ENCODE measurements around the gene PIH1D2.
A peak's percentile ranks its signal among the peaks of the same experiment; 100 is the strongest.
"Not testable (repeated sequence)": the region's sequence is repeated elsewhere in the genome, so short reads cannot be mapped to it uniquely, and the experiment has no call there.

PIH1D2 gene

DNA sequence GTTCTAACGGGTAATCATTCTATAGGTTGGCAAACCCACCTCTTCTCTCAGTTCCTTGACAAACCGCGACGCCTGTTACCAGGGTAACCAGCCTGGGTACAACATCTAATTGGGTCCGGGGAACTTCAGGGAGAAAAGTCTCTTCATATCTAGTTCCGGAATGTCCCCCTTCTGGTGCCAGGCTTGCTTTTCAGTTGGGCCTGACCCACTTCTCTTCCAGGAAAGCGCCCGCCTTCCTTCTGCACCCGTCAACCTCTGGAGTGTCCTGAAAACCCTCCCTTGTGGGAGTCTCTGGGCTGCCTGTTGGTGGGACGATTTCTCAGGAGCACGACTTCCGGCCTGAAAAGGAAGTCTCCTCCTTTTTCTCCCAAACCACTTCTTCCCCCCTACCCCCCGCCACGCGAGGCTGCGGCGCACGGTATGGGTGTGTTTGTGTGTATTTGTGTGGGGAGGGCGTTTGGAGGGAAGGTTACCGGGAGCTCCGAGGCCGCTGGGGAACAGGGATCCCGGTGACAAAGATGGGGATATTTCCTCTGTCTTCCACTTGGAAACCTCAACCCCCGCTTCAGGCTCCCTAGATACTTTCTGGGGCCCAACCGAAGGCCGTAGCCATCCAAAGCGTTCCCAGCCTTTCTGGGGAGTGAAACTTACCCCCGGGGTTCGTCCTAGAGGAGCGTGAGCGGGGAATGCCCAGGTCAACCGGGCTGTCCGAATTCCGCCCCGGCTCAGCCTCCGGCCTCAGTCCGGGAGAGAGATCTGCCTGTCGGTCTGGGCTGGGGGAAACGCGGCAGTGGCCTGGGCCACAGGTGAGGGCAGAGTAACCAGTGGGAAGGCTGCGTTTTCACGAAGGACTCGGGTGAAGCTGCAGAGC, at the start of gene PIH1D2, which contains the start of gene NKAPD1:
PIH1D2 (minus strand) TSS at position 77 of the 871 bp plus-strand sequence. CDS start 843 bp downstream, outside the sequence.
NKAPD1 (plus strand) TSS at position 359 of the 871 bp plus-strand sequence. CDS start 1,276 bp downstream, outside the sequence.
- peak; percentile 93 for DNase-seq

GRCh38 chr11:112123129-112123528, 49.3 kb upstream of the PIH1D2 start:
- no peak for DNase-seq

DNA sequence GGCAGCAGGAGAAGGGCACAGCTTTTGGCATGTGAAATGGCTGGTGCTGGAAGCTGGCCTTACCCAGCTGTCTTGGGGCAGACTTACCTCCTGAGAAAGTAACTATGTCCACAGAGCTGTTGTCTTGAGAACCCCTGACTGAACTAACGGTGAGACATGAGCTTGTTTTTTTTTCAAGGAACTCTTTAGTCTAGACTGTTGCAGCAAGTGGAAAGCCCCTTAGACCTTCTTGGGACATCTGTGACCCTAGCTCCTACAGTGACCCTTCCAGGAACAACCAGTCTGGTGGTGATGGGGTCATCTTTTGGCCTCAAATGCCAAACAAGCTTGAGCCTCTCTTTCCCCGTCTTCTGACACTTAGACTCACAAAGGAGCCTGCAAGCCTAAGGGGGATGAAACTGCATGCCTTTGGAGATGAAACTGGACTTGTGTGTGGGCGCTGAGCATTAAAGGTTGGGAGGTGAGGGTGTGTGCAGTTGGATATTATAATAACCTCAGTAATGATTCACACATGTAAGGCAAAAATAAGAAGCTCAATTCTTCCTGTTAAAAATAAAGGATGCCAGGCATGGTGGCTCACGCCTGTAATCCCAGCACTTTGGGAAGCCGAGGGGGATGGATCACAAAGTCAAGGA, 48.3 kb upstream of the PIH1D2 start:
- no peak for DNase-seq

DNA sequence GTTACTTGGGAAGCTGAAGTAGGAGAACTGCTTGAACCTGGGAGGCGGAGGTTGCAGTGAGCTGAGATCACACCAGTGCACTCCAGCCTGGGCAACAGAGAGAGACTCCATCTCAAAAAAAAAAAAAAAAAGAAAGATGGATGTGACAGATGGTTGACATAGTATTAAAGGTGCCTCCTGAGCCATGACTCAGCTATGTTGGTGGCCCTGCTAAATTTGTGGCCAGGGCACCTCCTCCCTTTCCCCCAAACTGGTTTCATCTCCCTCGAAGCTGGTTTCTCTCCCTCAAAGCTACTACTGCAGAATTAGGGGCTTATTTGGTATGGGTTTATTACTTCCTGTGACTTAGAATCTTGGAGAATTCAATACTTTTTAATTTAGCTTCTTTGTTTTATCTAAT, 44.4 kb upstream of the PIH1D2 start:
- DNase-seq = no peak

DNA sequence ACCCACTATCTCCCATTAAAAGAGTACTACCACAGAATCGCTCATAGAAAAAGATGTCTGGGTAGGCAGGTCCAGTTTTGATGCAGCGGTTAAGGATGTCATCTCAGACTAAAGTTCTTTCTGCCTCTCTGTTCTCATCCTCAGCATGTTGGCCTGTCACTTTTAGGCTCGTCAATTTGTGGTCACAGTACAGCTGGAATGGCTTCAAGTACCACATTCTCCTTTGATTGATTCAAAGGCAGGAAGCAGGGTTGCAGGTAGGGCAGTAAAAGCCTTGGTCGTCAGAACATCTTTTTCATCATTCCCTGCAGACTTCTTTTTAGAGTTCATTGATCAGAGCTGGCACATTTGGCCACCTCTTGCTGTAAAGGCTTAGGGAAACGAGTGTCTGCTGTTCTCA, 41.6 kb upstream of the PIH1D2 start:
- DNase-seq = no peak

DNA sequence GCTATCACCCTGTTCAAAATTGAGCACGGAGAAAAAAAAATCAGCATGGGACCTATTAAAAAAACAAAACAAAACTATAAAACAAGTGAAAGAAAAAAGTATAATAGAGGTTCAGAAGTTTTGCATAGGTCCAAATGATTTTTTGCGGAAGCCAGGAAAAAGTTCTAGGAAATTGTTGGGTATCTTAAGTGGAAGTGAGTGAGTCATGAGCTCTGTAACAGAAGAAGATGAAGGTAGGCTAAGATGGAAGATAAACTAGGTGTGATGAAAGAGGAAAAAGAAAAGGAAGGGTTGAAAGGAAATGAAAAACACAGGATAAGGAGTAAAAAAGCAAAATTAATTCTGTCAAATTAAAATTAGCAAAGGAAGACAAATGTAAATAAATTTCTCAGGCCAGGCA, 40.6 kb upstream of the PIH1D2 start:
- DNase-seq = no peak

DNA sequence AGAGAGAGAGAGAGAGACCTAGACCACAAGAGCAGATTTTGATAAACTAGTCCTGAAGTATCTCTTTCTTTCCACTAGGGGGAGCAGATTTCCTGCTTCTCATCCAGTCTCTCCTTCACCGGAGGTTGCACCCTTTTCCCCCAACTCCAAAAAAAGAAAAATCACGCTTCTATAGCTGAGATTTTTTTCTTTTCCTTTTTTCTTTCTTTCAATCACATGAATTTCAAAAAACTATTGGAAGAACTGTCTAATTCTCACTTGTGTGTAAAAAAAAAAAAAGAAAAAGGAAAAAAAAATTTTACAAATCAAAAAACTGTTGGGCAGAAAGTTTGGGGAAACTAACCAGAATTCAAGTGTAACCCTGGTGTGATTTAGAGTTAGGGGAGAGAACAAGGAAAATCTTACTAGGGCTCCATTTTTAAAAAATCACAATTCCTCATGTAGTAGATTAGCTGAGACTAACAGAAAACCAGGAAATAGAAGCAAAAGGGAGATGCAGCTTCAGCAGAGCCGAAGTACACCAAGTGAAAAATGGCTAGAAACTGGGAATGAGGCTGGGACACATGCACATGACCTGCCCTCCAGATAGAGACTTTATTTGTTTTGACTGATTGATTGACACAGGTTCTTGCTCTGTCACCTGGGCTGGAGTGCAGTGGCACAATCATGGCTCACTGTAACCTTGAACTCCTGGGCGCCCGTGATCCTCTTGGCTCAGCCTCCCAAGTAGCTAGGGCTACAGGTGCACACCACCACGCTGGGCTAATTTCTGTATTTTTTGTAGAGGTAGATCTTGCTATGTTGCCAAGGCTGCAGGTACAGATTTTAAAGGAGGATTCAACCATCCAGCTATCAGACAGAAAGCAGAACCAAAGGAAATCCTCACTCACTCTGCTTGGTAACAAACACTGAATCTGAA, 40.0 kb upstream of the PIH1D2 start:
- peak; percentile 40 for DNase-seq

- no peak for DNase-seq
These were observed 32.3 kb upstream of the PIH1D2 start for GRCh38 chr11:112106070-112106469.

DNA sequence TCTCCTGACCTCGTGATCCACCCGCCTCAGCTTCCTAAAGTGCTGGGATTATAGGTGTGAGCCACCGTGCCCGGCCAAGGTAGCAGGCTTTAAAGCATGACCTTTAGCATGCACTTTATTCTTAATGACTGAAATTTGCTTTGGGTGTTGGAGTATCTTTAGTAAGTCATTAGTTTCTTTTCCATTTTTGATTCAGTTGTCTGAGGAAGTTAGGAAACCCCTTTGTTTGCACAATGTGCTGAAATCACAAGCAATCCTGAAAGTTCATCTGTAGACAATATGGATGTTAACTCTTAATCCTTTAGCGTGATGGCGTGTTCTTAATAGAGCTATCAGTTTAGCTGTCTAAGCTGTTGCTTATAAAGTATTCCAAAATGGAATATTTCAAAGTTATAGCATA, 29.6 kb upstream of the PIH1D2 start:
- no peak for DNase-seq

DNA sequence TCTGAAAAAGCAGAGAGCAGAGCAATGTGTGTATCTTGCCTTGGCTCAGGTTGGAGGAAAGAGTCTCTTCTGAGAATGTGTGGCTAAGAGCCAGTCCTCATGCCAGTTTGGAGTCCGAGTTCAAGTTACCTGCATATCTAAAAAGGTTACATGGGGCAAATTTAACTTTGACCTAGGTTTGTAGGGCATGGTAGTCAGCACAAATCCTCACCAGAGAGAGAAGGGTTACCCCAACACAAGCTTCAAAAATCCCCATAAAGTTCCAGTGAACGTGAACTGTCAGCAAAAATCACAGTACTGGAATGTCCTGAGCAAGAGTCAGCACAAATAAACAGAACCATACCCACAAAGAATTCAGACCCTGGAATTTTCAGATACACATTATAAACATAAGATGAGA, 26.6 kb upstream of the PIH1D2 start:
- DNase-seq = no peak

DNA sequence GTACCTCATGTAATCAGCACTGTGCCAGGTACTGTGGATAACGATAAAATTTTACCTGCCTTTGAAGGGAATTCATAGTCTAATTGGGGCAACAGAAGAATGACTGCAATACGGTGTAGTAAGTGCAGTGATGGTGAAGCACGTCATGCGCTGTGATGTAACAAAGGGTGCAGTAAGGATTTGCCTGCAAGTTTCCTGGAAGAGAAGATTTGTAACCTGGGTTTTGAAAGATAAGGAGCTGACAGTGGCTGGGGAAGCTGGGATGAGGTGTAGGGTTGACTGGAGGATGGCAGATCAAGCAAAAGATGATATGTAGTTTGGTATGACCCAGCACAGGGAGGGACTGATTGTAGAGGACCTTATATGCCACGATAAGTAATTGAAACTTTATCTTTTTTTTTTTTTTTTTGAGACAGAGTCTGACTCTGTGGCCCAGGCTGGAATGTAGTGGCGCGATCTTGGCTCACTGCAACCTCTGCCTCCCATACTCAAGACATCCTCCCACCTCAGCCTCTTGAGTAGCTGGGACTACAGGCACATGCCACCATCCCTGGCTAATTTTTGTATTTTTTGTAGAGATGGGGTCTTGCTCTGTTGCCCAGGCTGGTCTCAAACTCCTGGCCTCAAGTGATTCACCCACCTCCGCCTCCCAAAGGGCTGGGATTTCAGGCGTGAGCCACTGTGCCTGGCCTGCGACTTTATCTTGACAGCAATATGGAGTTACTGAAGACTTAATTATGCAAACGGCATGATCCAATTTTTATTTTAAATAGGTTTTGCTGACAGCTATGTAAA, 24.1 kb upstream of the PIH1D2 start:
- no peak for DNase-seq

DNA sequence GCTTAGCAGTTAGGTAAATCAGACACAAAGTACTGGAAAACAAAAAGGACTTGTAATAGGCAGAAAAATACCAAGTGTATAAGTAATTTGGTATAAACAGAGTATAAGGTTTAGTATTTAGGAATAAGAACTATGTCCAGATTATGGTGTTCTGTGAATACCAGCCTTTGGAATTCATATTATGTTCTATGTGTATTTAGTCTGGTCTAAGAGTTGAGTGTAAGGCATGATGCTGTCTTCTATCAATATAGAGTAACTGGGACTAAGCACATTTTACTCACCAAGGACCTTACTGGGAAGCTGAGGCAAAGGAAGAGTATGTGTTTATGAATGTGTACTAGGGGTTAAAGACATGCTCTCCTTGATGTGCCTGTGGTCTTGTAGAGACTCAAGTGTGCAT, 22.4 kb upstream of the PIH1D2 start:
- DNase-seq = no peak

- DNase-seq = not testable (repeated sequence)
These were observed 21.5 kb upstream of the PIH1D2 start for GRCh38 chr11:112095302-112095701.

DNA sequence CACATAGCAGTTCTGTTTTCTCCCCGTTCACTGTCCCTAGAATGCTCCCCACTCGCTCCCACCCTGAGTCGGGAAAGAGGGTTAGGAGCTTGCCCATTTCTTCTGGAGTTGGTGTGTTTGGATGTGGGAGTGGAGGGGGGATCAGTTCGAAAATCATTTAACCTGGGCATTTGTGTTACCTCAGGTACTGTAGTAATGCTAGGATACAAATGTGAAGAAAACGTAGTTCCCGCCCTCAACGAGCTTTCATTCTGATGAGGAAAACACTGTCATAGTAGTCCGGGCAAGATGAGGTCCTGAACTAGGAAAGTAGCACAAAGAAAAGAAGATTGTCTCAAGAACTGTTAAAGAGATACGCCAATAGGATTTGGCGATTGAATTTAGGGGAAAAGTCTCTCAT, 13.4 kb upstream of the PIH1D2 start:
- no peak for DNase-seq

DNA sequence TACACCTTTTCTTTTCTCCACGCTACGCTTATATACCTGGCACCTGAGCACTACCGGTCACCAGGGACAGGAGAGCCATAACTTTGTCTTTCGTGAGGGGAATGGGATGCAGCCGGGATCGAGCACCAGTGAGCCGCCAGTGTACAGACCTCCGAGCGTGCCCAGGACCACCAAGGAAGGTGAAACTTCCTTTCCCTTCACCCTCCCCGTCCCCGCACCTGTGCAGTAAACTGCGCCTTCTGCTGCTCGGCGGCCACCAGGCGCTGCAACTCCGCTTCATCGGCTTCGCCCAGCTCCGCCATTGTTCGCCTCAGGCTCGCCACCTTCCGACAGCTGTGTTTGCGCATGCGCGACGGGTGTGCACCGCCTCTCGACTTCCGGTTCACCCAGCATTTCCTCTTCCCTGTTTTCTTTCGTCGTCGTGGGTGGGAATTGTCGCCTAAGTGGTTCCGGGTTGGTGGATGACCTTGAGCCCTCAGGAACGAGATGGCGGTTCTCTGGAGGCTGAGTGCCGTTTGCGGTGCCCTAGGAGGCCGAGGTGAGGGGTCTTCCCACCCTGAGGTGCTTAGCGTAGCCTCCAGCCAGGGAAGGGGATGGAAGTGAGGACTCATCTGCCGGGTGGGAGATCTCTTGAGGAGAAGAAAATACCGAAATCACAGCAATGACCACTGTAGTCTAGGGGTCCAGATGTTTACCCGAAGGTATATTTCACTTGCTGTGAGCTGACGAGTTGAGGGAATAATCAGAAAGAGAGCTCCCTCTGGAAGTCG, 12.8 kb upstream of the PIH1D2 start, which contains the start of the genes SDHD and TIMM8B:
SDHD (plus strand) TSS at position 452 of the 770 bp plus-strand sequence; CDS start at position 487, 35 bp downstream.
TIMM8B (minus strand) TSS at position 335 of the 770 bp plus-strand sequence; CDS start at position 302, 33 bp downstream.
- DNase-seq = peak; percentile 98

- DNase-seq = no peak
These were observed 12.1 kb upstream of the PIH1D2 start for GRCh38 chr11:112085822-112086421.

DNA sequence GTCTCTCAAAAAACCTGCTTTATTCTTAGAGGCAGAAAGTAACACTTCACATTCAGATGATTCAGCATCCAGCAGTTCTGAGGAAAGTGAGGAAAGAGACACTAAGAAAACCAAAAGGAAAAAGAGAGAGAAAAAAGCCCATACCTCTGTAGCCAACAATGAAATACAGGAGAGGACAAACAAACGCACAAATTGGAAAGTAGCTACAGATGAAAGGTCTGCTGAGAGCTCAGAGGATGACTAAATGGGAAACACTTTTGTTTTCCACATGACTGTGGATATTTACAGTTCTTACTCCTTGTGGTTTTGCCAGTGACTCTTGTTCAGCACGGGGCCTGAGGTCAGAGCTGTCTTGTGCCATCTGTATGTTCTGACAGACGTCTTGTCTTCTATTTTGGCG, 8.9 kb upstream of the PIH1D2 start:
- DNase-seq = no peak

- no peak for DNase-seq
These were observed 10.9 kb downstream of the PIH1D2 start for GRCh38 chr11:112062923-112063322.

DNA sequence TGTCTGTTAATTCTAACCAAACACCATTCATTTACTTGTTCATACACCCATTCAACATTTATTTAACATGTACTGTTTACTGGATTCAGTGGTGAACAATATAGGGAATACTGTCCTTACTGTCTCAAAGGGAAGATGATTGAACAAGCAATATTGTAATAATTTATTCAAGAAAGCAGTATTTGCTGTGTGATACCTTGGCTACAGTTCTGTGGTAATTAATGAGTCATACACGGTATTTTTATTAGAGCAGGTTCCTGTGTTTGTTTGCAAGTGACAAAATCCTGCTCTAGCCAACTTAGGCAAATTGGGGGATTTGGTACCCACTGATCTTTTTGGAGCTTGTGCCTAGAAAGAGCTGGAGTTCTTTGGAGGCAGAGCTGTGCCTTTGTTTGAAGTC, 15.7 kb downstream of the PIH1D2 start:
- DNase-seq = no peak

- no peak for DNase-seq
These were observed 16.6 kb downstream of the PIH1D2 start for GRCh38 chr11:112057170-112057569.

- DNase-seq = no peak
These were observed 22.0 kb downstream of the PIH1D2 start for GRCh38 chr11:112051768-112052167.

Data from NCI-H1092 (cell line).